Measurements from ENCODE around the gene KCNK10.
A peak's percentile ranks its signal among the peaks of the same experiment; 100 is the strongest.

Gene KCNK10

DNA sequence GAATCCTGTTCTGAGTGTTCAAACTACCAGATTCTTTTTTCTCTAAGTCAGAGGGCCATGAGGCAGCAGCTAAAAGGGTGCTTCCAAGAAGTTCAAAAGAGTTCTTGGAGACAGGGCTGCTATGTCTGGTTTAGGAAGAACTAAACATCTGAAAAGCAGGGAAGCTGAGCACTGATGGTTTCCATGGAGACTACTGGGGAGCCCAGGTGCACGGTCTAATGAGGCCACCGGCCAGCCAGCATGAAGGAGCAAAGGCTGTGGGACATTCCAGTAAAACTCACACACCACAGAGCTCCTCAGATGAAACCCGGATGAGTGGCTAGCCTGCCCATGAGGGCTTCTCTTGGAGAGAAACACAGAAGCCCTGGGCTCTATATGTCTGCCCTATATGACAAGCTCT is 97.3 kb downstream of the KCNK10 start:
- DNase-seq (ENCODE audit: low read depth): no peak

DNA sequence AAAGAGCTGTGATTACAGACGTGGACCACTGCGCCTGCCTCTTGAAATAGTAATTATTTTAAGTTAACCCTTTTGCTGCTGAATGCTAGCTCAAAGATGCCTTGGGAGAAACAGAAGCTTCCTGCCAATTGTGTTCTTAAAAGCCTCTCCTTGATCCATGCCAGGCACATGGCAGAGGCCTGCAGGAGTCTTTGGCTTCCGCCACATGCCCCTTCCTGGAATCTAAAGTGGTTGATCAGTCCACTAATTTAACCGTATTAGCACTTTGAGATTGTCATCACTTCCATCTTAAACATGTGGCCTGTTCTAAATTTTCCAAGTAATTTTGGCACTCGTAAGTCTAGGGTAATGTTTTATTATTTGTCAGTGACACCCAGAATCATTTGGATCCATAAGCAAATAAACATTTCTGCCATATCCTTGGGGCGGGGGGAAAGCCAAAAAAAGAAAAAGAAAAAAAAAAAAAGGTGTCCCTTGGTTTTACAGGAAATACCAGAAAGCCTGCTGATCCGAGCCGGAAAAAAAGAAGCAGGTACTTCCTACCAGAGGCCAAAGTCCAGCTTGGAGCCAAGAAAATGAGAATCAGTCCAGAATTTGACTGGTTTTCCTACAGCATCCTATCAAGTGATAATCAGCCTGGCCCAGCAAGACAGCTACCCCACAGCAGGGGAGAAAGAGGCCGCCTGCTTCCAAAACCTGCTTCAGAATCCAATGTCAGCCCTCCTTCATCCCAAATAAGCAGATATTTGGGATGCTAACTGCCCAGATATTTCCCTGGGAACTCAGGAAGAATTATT is 104.8 kb downstream of the KCNK10 start:
- no peak for DNase-seq (ENCODE audit: low read depth)

DNA sequence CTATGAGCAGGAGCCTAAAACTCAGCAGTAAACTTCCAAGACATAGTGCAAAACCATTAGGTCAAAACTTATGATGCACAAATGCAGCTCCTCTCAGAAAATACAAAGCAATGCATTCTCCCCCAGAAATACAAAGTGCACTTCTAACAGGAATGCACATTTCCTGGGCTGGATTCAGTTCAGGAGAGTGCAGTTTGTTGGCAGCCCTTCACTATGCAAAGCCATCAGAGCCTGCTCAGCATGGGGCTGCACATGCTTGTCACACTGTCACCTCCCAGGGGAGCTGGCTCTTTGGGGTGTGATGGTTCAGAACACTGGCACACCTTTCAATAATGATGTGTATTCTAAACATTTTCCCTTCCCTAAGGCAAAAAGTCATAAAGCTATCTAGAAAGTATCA is 110.4 kb downstream of the KCNK10 start:
- DNase-seq (ENCODE audit: low read depth): no peak

DNA sequence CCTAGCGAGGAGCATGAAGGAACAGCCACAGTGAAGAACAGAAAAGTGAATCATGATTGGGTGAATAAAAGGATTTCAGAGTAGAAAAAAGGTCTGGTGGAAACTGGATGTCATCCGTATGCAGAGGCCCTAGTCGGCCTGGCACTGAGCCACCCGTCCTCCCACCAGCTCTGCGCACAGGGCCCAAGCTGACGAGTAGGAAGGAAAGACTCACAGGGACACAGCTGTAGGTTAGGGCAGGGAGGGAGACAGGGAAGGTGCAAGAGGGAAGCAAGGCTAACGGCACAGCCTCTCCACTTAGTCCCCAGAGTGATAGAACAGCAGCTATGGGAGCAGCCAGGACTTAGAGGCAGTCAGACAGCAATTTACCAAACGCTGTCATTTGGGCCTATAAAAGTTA is 112.6 kb downstream of the KCNK10 start:
- DNase-seq (ENCODE audit: low read depth): no peak

DNA sequence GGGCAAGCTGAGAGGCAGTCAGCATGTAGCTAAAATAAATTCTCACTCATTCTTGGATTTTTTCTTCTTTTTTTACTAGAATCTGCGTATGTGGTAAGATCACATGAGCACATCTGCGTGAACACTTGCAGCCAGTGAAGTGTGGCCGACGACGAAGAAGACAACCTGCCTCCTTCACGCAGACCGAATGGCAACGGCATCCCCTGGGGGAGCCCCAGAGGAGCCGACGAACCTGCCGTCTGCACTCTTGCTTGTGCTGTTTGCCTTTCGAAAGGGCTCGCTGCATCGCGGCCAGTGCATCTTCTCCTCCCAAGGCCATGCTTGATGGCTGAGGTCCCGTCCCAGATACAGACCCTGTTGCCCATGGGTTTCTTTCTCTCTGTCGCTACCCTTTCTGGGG is 113.8 kb downstream of the KCNK10 start:
- DNase-seq (ENCODE audit: low read depth): no peak

DNA sequence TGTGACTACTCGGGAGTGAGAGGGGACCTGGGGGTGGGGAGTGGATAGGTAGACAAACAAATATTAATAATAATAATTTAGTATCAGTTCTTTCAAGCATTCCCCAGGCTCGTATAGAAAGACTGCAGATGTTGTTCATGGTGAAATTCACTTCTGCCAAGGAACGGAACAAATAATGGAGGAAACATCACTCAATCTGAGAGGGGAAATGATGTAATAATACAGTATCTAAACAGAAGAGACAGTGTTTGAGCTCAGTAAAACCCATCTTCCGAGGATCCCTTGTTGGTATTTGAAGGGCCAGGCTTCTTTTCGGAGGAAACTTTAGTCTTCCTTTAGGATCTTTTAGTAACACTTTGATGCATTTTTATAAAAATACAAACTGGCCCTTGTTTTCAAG is 114.2 kb downstream of the KCNK10 start:
- no peak for DNase-seq (ENCODE audit: low read depth)

DNA sequence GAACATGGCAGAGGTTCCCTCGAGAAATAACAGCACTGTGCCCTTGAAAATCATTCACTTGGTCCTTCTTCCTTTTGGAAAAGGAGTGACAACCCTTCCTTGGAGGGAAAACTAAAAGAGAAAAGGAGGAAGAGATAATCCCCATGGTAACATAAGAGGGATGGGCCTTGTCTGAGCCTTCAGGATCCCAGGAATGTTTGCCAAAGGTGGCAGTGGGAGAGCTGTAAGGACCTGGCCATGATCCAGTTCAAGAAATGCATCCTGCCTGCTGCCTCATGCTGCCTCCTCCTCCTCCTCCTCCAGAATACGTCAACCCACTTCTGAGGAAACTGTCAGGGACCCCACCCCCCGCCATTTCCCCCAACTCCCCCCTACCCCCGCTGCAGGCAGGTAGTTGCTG is 118.8 kb downstream of the KCNK10 start:
- no peak for DNase-seq (ENCODE audit: low read depth)

DNA sequence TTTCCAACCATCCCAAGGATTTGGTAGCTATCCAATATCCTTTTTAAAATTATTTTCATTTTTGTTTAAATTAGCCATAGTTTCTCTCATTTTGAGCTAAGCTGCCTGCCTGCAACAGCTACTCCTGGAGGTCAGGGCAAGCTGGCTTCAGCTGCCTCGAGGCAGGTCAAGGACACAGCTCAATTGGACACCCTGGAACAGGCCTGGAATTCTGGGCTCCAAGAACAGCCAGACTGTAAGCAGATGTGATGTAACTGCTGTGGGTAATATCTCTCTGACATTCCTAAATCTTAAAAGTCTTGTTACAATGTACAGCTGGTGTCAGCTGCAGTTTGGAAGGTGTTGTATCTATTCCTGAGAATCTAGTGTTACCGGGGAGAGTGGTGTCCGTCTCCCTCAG is 119.8 kb downstream of the KCNK10 start:
- no peak for DNase-seq (ENCODE audit: low read depth)

DNA sequence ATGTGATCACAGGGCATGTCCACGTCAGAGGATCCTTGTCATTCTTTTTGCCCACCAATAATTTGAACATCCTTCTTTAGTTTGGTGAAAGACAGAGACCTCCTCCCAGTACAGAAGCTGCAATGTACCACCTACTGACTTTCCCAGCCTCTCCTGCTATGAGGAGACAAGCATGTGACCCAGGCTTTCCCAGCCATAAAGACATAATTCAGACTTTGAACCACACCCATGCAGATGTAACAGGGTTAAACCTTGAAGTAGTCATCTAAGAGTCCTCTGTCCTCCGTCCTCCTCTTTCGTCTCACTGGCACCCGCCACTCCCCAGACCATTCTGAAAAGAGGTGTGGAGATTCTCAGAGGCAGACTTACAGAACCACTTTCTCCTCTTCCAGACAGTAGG is 120.8 kb downstream of the KCNK10 start:
- DNase-seq (ENCODE audit: low read depth): no peak

DNA sequence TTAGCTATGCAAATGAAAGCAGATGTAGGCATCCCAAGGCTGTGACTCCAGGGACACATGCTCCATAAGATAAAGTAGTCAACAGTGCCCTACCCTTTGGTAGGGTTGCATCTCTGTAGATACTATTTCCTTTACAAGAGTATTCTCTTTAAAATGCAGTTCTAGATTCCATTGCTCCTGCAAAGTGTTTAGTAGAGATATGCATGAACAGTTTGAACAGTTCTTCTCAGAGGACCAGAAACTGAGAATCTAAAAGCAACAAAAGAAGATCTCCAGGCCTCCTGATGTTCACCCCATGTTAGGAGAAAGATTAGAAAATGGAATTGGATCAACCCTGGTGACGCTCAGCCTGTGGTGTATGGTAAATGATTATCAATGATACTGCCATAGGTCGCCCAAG is 121.2 kb downstream of the KCNK10 start:
- DNase-seq (ENCODE audit: low read depth): no peak

DNA sequence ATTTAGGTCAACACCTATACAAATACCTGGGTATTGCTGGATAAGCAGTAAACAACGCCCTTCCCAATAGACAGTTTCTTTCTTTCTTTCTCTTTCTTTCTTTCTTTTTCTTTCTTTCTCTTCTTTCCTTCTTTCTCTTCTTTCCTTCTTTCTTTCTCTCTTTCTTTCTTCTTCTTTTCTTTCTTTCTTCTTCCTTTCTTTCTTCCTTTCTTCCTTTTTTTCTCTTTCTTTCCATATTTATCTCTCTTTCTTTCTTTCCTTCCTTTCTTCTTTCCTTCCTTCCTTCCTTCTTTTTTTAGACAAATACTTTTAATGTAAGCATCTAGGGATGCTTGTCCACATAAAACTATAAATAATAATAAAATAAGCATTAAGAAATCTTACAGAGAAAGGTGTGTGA is 123.2 kb downstream of the KCNK10 start:
- DNase-seq (ENCODE audit: low read depth): no peak

DNA sequence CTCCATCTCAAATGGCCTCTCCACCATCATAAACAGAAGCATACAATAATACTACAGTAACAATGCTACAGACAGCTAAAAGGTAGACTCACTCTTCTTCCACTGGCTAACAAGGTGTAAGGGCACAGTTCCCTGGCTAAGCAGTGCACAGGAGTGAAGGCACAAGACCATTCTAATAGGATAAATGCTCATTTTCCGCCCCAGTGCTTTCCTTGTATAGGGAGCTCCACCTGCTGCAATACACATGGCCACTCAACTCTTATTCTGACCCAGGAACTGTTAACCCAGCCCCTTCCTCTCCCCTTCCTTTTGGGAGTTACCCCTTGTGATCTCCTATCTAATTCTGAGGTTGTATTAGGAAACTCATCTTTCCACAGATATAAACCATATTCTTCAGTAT is 124.6 kb downstream of the KCNK10 start:
- no peak for DNase-seq (ENCODE audit: low read depth)

DNA sequence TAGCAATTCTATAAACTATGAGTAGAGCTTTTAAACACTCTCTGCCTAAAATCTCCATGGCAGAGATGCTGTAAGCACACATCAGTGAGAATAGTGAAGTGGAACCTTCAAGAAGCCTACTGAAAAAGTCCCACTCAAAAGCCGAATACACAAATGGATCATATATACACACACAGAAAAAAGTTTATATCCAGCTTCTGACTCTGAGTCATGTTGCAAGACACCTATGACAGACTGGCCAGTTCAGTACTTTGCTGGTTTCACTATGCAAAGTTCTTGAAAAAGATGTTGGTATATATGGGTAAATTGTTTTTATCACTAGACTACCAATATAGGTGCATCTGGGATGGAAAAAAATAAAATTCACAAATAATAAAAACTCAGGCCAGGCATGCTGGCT is 126.1 kb downstream of the KCNK10 start:
- no peak for DNase-seq (ENCODE audit: low read depth)

DNA sequence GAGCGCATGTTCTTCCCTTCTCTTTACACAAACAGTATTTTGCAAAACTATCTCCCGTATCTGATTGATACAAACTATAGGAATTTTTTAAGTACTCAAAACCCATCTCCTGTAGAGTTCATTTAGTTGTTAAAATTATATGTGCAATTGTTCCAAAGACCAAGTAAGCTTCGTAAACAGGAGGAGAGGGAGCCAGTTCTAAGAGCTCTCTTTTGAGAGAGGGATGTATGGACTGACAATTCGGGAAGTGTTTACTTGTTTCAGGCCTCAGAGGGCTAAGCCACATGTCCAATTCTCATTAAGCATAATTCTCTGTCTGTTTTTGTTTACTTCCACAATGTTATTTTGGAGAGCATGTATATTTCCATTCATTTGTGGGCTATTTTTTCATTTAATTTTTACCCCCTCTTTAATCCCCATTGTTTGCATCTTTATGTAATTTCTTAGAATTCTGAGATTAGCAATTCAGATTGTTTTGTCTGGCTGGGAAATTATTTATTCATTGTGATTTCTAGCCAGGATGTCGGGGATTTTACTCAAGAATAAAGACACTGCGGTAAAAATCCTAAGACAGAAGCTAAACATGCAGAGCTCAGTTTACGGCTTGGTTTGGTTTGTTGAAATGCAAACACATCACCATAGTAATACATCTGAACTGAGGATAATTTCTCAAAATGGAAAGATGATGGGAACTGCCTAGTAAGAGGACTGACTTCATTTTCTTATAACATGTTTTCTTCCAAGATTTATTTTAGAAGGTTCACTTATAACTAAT is 126.8 kb downstream of the KCNK10 start:
- no peak for DNase-seq (ENCODE audit: low read depth)

DNA sequence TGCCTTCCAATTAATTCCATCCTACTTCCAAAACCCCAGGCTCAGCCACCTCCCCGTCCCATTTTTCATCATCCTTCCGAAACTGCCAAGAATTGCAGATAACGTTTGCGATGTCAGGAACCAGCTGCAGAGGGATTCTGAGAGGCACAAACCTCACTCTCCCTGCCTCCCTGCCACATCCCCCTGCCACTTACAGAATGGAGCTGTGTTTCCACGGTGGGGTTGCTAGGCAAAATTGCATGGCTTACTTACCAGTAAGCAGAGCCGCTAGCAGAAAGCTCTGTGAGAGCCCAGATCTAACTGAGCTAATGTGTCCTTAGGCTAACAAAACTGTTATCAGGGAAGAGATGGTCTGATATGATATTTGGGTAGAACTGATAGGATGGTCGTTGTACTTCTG is 127.4 kb downstream of the KCNK10 start:
- DNase-seq (ENCODE audit: low read depth): no peak

DNA sequence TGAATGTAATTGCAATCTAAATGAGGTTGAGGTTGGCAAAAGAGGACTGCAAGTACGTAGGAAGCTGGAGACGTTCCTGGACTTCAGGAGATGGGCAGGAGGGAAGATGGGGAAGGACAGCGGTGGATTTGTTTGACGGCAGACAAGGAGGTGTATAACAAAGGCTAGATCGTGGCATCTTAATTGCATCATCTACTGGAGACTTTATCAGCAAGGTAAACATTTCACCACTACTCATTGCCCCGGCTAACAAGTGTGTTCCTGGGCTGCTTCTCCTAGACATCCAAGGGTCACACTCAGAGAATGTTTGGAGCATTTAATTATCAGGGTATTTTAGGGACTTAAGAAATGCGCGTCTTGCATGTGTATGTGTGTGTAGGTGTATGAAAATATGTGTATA is 128.5 kb downstream of the KCNK10 start:
- no peak for DNase-seq (ENCODE audit: low read depth)

DNA sequence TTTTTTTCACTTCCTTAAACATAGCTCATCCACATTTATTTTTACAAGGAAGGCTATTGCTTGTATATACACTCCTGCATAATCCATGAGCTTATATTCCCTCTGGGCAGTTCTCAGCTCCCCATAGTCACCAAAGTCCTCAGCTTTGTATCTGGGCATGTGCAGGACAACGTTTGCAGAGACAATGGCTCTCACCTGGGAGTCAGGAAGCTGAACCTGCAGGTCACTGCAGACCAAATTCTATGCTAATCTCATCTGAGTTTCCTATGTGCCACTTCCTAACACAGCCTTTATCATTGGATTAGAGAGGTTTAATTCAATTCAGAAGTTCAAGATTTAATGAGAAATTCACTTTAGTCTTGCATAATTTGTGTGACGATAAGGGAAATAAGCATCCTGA is 131.5 kb downstream of the KCNK10 start:
- no peak for DNase-seq (ENCODE audit: low read depth)

DNA sequence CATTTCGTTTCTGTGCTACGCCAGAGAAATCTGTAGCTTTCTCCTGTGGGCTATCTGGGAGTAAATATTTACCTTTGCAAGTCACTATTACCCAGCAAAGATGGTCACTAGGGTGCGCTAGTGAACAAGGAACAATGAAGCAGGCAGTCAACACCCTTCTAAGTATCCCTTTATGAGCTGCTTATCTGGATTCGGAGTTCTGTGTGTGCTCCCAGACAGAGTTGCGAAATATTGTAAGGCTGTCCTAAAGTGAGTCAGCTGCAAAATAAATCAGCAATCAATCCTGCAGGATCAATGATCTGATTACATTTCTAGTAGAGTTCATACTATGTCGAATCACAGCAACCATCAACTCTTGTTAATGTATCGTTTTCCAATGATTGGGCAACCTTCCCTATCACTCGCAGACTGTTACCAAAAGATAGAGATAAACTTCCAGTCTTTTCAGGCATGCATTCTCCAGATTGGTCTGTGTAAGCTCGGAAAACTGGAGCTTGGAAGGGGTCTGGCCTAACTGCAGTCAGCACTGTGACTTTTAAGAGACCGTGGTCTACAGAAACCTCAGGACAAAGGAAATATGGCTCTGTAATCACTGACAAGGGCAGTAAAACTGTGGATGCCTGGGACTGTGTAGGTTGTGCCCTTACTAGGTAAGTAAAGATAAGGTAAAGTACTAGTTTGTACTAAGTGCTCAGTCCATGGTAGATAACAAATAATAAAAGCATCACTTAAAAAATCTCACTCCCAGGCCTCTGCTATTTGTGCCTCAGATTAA is 133.5 kb downstream of the KCNK10 start:
- DNase-seq (ENCODE audit: low read depth): peak; percentile 12

DNA sequence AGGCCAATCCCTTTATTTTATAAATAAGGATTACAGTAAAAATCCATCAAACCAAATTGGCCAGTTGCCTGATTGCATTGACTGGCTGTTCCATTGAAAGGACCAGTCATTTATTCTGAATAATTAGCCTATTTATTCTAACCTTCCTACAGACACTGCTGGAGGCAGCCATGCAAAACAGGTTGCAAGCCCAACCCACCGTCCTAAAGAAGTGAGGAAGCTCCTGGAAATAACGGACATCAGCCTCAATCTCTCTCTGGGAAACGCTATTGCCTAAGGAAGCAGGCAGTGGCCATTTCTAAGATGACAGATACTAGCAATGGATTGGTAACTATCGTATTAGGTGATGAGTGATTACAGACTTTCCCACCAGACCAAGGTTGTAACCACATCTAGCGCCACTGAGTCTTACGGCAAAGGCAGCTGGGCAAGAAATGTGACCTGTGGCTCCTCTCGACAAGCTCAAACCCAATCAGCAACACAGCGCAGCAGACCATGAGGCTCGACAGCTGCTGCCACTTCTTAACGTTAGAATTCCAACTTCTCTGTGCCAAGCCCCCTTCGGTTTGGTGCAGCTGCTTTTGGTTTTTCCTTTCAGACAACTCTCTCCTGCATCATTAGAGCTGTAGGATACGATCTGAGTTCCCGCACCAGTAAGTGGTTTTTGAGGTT is 134.2 kb downstream of the KCNK10 start:
- no peak for DNase-seq (ENCODE audit: low read depth)

DNA sequence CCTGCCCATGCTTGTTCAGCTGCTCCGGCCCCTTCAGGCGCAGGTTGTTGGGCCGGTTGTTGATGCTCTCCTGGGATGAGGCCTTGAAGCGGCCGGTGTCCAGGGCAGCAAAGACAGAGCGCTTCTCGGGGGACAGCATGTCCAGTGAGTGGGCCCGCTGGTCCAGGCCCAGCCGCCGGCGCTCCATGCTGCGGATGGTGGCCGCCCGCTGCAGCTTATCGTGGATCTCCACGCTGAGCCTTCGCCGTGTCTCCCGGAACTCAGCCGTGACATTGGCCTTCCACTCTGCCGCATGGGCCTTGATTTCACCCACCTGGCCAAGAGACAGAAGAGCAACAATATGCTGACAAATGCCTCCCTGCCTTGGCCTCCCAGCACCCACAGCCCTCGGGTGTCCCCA is 137.2 kb downstream of the KCNK10 start:
- DNase-seq (ENCODE audit: low read depth): no peak

DNA sequence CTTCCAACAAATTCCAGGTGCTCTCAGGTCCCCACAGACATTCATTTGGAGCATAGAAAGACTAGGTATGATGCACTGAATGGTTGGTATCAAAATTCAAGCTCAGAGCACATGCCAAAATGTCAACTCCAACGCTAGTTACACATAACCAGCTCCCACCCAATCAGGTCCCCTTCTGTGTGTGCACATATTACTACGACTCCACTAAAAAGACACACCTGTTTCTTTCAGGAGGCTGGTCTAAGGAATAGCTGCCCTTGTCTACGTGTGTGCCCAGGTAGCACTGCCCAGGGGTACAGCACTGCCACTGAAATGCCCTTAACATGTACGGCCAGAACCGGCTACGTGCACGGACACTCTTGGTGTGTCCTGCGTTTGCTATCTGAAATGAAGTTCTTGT is 138.1 kb downstream of the KCNK10 start:
- no peak for DNase-seq (ENCODE audit: low read depth)

DNA sequence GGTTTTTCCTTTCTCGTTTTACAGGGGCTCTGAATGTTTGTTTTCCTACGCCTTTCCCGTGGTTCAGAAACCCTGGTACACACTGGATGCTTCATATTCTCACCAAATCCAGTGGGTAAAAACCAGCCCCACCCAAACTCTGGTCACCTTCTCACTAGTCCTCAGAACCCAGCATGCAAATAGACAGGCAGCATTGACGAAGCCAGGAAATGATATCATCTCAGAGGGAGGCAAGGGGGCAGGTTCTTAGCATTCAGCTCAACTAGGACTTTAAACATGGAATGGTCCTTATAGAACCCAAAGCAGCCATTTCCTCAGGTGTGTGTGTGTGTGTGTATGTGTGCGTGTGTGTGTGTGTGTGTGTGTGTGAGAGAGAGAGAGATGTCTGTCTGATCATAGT is 142.0 kb downstream of the KCNK10 start:
- no peak for DNase-seq (ENCODE audit: low read depth)

Measured in stimulated activated CD8-positive, alpha-beta memory T cell treated with anti-CD3 and anti-CD28 coated beads, Interleukin-15, amount 100 ng/mL, for 1 hour (primary cell).